ENCODE measurements around the gene F12.
"Not testable (repeated sequence)": the region's sequence is repeated elsewhere in the genome, so short reads cannot be mapped to it uniquely, and the experiment has no call there.

Gene F12

GRCh38 chr5:177369645-177370440 is 39.5 kb downstream of the F12 start:
- no peak for DNase-seq (ENCODE audit: low read depth, low spot score)

- DNase-seq (ENCODE audit: low read depth, low spot score): no peak
Observed at GRCh38 chr5:177368869-177369644, 40.3 kb downstream of the F12 start.

- DNase-seq (ENCODE audit: low read depth, low spot score): no peak
Observed at GRCh38 chr5:177367981-177368868, 41.1 kb downstream of the F12 start.

GRCh38 chr5:177367323-177367848 is 42.0 kb downstream of the F12 start:
- DNase-seq (ENCODE audit: low read depth, low spot score): no peak

- DNase-seq (ENCODE audit: low read depth, low spot score): no peak
Observed at GRCh38 chr5:177366528-177367322, 42.6 kb downstream of the F12 start.

GRCh38 chr5:177365845-177366527 is 43.4 kb downstream of the F12 start:
- no peak for DNase-seq (ENCODE audit: low read depth, low spot score)

GRCh38 chr5:177364159-177364962 is 45.0 kb downstream of the F12 start:
- no peak for DNase-seq (ENCODE audit: low read depth, low spot score)

- DNase-seq (ENCODE audit: low read depth, low spot score): no peak
Observed at GRCh38 chr5:177363565-177363964, 45.8 kb downstream of the F12 start.

- DNase-seq (ENCODE audit: low read depth, low spot score): no peak
Observed at GRCh38 chr5:177362610-177363507, 46.5 kb downstream of the F12 start.

- no peak for DNase-seq (ENCODE audit: low read depth, low spot score)
Observed at GRCh38 chr5:177362292-177362609, 47.1 kb downstream of the F12 start.

GRCh38 chr5:177361418-177362291 is 47.7 kb downstream of the F12 start:
- no peak for DNase-seq (ENCODE audit: low read depth, low spot score)

- not testable (repeated sequence) for DNase-seq (ENCODE audit: low read depth, low spot score)
Observed at GRCh38 chr5:177360740-177361139, 48.6 kb downstream of the F12 start.

- no peak for DNase-seq (ENCODE audit: low read depth, low spot score)
Observed at GRCh38 chr5:177359860-177360259, 49.5 kb downstream of the F12 start.

GRCh38 chr5:177359451-177359851 is 49.9 kb downstream of the F12 start:
- no peak for DNase-seq (ENCODE audit: low read depth, low spot score)

GRCh38 chr5:177358370-177358819 is 51.0 kb downstream of the F12 start:
- DNase-seq (ENCODE audit: low read depth, low spot score): no peak

- DNase-seq (ENCODE audit: low read depth, low spot score): no peak
Observed at GRCh38 chr5:177357459-177358351, 51.7 kb downstream of the F12 start, which contains the start of gene RGS14. TSS of gene RGS14 (plus strand) at chr5:177357924. CDS start at chr5:177358025, 101 bp downstream.
